WTC11 (cell line): ENCODE results near the gene FAM193B. TPM values are rescaled to one million over a fixed set of nuclear protein-coding genes. Genes with fewer than 3 reads are reported as not detected.
A peak's percentile ranks its signal among the peaks of the same experiment; 100 is the strongest.

Source experiments
- ATAC-seq: fragments of 200-7000 bp; cut with Tn5 transposase; 2 replicates; pipeline ENCODE4 v1.10.0; 2021; ENCODE audit warnings: mild to moderate bottlenecking, moderate library complexity
- CTCF ChIA-PET: fragments of 300-600 bp; sonication (Branson Sonifier 250); formaldehyde crosslinking; loops from one replicate; lab custom pipeline; 2021; ENCODE audit warnings: antibody characterized with exemption; lab: Charles Lee
- POLR2A ChIA-PET: fragments of 350-600 bp; sonication (Branson Sonifier 250); formaldehyde crosslinking; loops from one replicate; lab custom pipeline; 2021; ENCODE audit warnings: antibody characterized with exemption; lab: Charles Lee
- DNase-seq: peaks from one replicate; pipeline ENCODE4 v3.0.0; 2021; ENCODE audit warnings: low spot score
- H3K27ac Mint-ChIP-seq: 2 replicates; pipeline ENCODE4 v1.8.0; 2021; ENCODE audit warnings: mixed read lengths
- H3K27me3 Mint-ChIP-seq: 2 replicates; pipeline ENCODE4 v1.8.0; 2021; ENCODE audit warnings: low read depth, mild to moderate bottlenecking, moderate library complexity, mixed read lengths
- H3K36me3 Mint-ChIP-seq: 2 replicates; pipeline ENCODE4 v1.8.0; 2021; ENCODE audit warnings: mixed read lengths
- H3K4me1 Mint-ChIP-seq: 2 replicates; pipeline ENCODE4 v1.8.0; 2022; ENCODE audit warnings: mixed read lengths
- H3K4me3 Mint-ChIP-seq: 2 replicates; pipeline ENCODE4 v1.8.0; 2021; ENCODE audit warnings: mild to moderate bottlenecking, moderate library complexity, mixed read lengths
- H3K9me3 Mint-ChIP-seq: 2 replicates; pipeline ENCODE4 v1.8.0; 2021; ENCODE audit warnings: mixed read lengths
- CREM ChIP-seq: sonication (generic); formaldehyde crosslinking; IDR thresholded peaks from 2 replicates; pipeline ENCODE4 v1.8.1; 2022; ENCODE audit warnings: mild to moderate bottlenecking, missing genetic modification reagents, moderate library complexity
- FOXP1 ChIP-seq: sonication (generic); formaldehyde crosslinking; IDR thresholded peaks from 2 replicates; pipeline ENCODE4 v1.8.0; 2022; ENCODE audit warnings: missing genetic modification reagents, mild to moderate bottlenecking, moderate library complexity, borderline replicate concordance
- KAT7 ChIP-seq: sonication (generic); formaldehyde crosslinking; IDR thresholded peaks from 2 replicates; pipeline ENCODE4 v1.8.1; 2023; ENCODE audit warnings: missing genetic modification reagents, mild to moderate bottlenecking, borderline replicate concordance
- NFYB ChIP-seq: sonication (generic); formaldehyde crosslinking; conservative IDR thresholded peaks from 2 replicates; pipeline ENCODE4 v1.8.0; 2022; ENCODE audit warnings: low read depth, missing genetic modification reagents
- SP1 ChIP-seq: sonication (generic); formaldehyde crosslinking; conservative IDR thresholded peaks from 2 replicates; pipeline ENCODE4 v1.8.1; 2022; ENCODE audit warnings: missing genetic modification reagents
- total RNA-seq: library from RNA; stranded (reverse); gene quantifications from 3 replicates; pipeline ENCODE4 v1.2.3, GENCODE V29; 2021

The FAM193B gene
- total RNA-seq, 1 experiment from 2014 or later: 101 TPM

DNA sequence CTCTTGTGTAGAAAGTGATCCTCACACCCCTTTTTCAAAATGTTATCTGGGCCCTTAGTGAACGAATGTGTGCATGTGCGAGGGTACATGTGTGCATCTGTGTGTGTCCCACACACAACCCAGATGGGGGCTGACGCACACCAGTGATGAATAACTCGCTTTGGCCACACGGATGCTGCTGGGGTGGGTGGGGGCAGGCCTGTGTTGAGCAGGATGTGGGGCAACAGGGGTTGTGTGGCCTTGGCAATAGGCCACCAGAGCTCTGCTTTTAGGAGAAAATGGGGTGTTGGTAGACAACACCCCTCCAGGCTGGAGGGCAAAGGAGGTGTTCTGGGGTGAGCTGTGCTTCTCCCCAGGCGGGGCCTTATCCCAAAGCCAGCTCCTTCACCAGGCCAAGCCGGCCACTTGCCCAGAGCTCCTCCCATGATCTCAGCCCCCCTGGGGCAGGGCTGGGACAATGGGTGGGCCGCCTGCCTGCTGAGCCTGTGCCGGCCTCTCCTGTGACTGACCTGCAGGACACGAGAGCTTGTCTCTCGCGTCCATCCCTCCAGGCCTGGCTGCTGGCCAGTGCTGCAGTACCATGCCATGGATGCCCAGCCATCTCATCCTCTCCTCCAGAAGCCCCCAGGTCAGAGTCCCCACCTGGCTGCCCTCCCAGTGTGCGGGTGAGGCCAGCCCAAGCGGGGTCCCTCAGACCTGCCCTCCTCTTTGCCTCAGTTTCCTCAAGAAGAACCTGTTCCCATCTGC lies 82.6 kb downstream of the FAM193B start:
- TF ChIP-seq NFYB: 0 out of 2 replicates have a peak, but pooled peaks have one; percentile 17
- 0 out of 2 replicates have a peak, but pooled peaks have one; percentile 9 for TF ChIP-seq KAT7
- 0 out of 2 replicates have a peak, but pooled peaks have one; percentile 3 for TF ChIP-seq SP1
- no peak for TF ChIP-seq CREM (CRISPR knock-in tag)
- Mint-ChIP-seq H3K27me3 (no peaks in the 10 kb centered on the region), H3K4me3 (peak overlapping the region; percentile 76), H3K27ac (peak overlapping the region; percentile 83), H3K4me1 (peaks cover 55% of the 10 kb centered on the region), H3K9me3 (no peaks in the 10 kb centered on the region), H3K36me3 (peaks cover 25% of the 10 kb centered on the region)
- POLR2A ChIA-PET: interaction anchor here (0.6 to 6.0 kb wide), 8 partner anchors 8 to 845 kb away, joined by 3 to 53 read pairs (median 6); partner anchors contain the start of gene PDLIM7
- ATAC-seq (no peak), DNase-seq (no peak)
- CTCF ChIA-PET: interaction anchor here (0.7 to 16.7 kb wide), 8 partner anchors 14 to 81 kb away, joined by 4 to 230 read pairs (median 9); partner anchors contain the start of gene PDLIM7

GRCh38 chr5:177470759-177471536 lies 83.4 kb downstream of the FAM193B start:
- Mint-ChIP-seq H3K4me1 (peaks cover 48% of the 10 kb centered on the region), H3K36me3 (peaks cover 33% of the 10 kb centered on the region), H3K9me3 (peaks cover 2% of the 10 kb centered on the region), H3K27me3 (no peaks in the 10 kb centered on the region), H3K27ac (peak overlapping the region; percentile 87; the same call in 1 of the 2 replicates), H3K4me3 (peak overlapping the region; percentile 76)
- DNase-seq: no peak
- ChIA-PET POLR2A (interaction anchor here (0.5 to 6.0 kb wide), 8 partner anchors 7 to 606 kb away, joined by 3 to 53 read pairs (median 6); partner anchors contain the start of gene PDLIM7), CTCF (interaction anchor here (0.6 to 16.7 kb wide), 5 partner anchors 13 to 66 kb away, joined by 3 to 230 read pairs (median 18); partner anchors contain the start of gene PDLIM7)
- TF ChIP-seq SP1: no peak
- TF ChIP-seq FOXP1 (CRISPR knock-in tag): 0 out of 2 replicates have a peak, but pooled peaks have one; percentile 47
- ATAC-seq: no peak

Other genes with a start within 250 kb of the FAM193B start
- 16.9 to 25.7 TPM (median 18.8 TPM) in 3 replicates for gene MXD3, start 242.7 kb downstream of the FAM193B start, total RNA-seq
- 141 to 162 TPM (median 147 TPM) in 3 replicates for gene LMAN2, start 202.9 kb downstream of the FAM193B start, total RNA-seq
- 60.4 to 74.6 TPM (median 64.6 TPM) in 3 replicates for gene RGS14, start 196.6 kb downstream of the FAM193B start, total RNA-seq
- not detected in 3 replicates for gene SLC34A1, start 170.1 kb downstream of the FAM193B start, total RNA-seq
- gene PFN3, start 153.9 kb downstream of the FAM193B start, total RNA-seq: 0.48 TPM in 1 of 3 replicates, not detected in the others
- gene F12, start 145.0 kb downstream of the FAM193B start, total RNA-seq: 10.0 to 12.8 TPM (median 12.1 TPM) in 3 replicates
- gene GRK6, start 127.9 kb downstream of the FAM193B start, total RNA-seq: 60.7 to 69.2 TPM (median 61.7 TPM) in 3 replicates
- gene PRR7, start 107.7 kb downstream of the FAM193B start, total RNA-seq: 13.1 to 14.7 TPM (median 14.6 TPM) in 3 replicates
- gene DBN1, start 80.9 kb downstream of the FAM193B start, total RNA-seq: 267 to 288 TPM (median 269 TPM) in 3 replicates
- 124 to 142 TPM (median 139 TPM) in 3 replicates for gene PDLIM7, start 57.0 kb downstream of the FAM193B start, total RNA-seq
- 9.0 to 9.9 TPM (median 9.0 TPM) in 3 replicates for gene DOK3, start 44.7 kb downstream of the FAM193B start, total RNA-seq
- gene DDX41, start 37.6 kb downstream of the FAM193B start, total RNA-seq: 136 to 156 TPM (median 137 TPM) in 3 replicates
- gene TMED9, start 37.6 kb upstream of the FAM193B start, total RNA-seq: 164 to 172 TPM (median 170 TPM) in 3 replicates
- 20.3 to 22.5 TPM (median 21.7 TPM) in 3 replicates for gene B4GALT7, start 45.6 kb upstream of the FAM193B start, total RNA-seq
- 1.7 to 6.0 TPM (median 5.2 TPM) in 3 replicates for gene FAM153A, start 228.3 kb upstream of the FAM193B start, total RNA-seq